Panc1 (cell line): ENCODE data around the gene MYO7B. TPM values are rescaled to one million over a fixed set of nuclear protein-coding genes. Genes with fewer than 3 reads are reported as not detected.

Experiments used
- ATAC-seq: fragments of 200-7000 bp; cut with Tn5 transposase; 2 replicates; pipeline ENCODE4 v1.9.1; 2020; ENCODE audit warnings: mild to moderate bottlenecking, moderate library complexity
- BruUV-seq: library from RNA; stranded (reverse); fragments of 400-500 nt; replicated peaks from 2 replicates; lab custom pipeline; 2021; lab: Mats Ljungman, UMichigan
- CTCF ChIA-PET: fragments of 300-600 bp; sonication (Branson Sonifier 250); formaldehyde crosslinking; loops from one replicate; lab custom pipeline; 2022; ENCODE audit warnings: antibody characterized with exemption; lab: Charles Lee
- POLR2A ChIA-PET: fragments of 300-600 bp; sonication (Branson Sonifier 250); formaldehyde crosslinking; loops from one replicate; lab custom pipeline; 2022; ENCODE audit warnings: antibody characterized with exemption; lab: Charles Lee
- DNase-seq: peaks from one replicate; pipeline ENCODE4 v3.0.0-alpha.2; 2010; ENCODE audit warnings: low read depth, low spot score
- H3K27ac ChIP-seq: 2 replicates; pipeline ENCODE4 v1.5.1; 2011; ENCODE audit warnings: mild to moderate bottlenecking, low read length, inconsistent platforms
- H3K27me3 ChIP-seq: fragments of 200-500 bp; sonication (Bioruptor generic); 2 replicates; pipeline ENCODE4 v1.6.0; 2014; ENCODE audit warnings: low read length, inconsistent platforms; ENCODE audit not compliant: control insufficient read depth, insufficient read depth
- H3K36me3 ChIP-seq: fragments of 200-500 bp; sonication (Bioruptor generic); 2 replicates; pipeline ENCODE4 v1.5.1; 2014; ENCODE audit warnings: inconsistent platforms, mild to moderate bottlenecking, low read length, moderate library complexity; ENCODE audit not compliant: control insufficient read depth, insufficient read depth
- H3K4me1 ChIP-seq: 2 replicates; pipeline ENCODE4 v1.5.1; 2011; ENCODE audit warnings: inconsistent platforms, mild to moderate bottlenecking, low read length, moderate library complexity; ENCODE audit not compliant: control insufficient read depth, insufficient read depth
- H3K4me3 ChIP-seq, 2 experiments: 2 replicates each; pipeline ENCODE4 v1.5.1; 2011 to 2012; ENCODE audit warnings: low read depth in 2 of 2, low read length in 2 of 2, mild to moderate bottlenecking in 2 of 2, inconsistent platforms in 1 of 2, moderate library complexity in 1 of 2
- H3K9me3 ChIP-seq: fragments of 200-500 bp; sonication (Bioruptor generic); 2 replicates; pipeline ENCODE4 v1.5.1; 2014; ENCODE audit warnings: low read depth, mild to moderate bottlenecking, inconsistent platforms, low read length, moderate library complexity; ENCODE audit not compliant: control insufficient read depth, insufficient read depth
- POLR2AphosphoS5 ChIP-seq: IDR thresholded peaks from 2 replicates; pipeline ENCODE4 v1.6.1; 2012; ENCODE audit warnings: mild to moderate bottlenecking, low read depth, low read length, moderate library complexity
- SIN3A ChIP-seq: IDR thresholded peaks from 2 replicates; pipeline ENCODE4 v1.6.1; 2012; ENCODE audit warnings: low read depth, mild to moderate bottlenecking, low read length, moderate library complexity, borderline replicate concordance; ENCODE audit not compliant: insufficient read depth
- TCF7L2 ChIP-seq: IDR thresholded peaks from 2 replicates; pipeline ENCODE4 v1.6.1; 2011; ENCODE audit warnings: mild to moderate bottlenecking, low read depth, low read length, inconsistent platforms
- in situ Hi-C: cut with HindIII; loops from 2 replicates; pipeline ENCODE4 v1.10.0; 2016; ENCODE audit warnings: low sequenced_read_pairs, low pct_unique_long_range_greater_than_20kb
- intact Hi-C: fragments of 100-400 bp; cut with micrococcal nuclease; formaldehyde crosslinking; loops from one replicate; pipeline ENCODE4 v1.10.0; 2022; ENCODE audit not compliant: unreplicated experiment
- total RNA-seq: library from RNA; stranded (reverse); gene quantifications from one replicate; pipeline ENCODE4 v1.2.1, GENCODE V29; 2021; ENCODE audit not compliant: unreplicated experiment
- TF ChIP-seq, protein P1 (sequence below), 2 experiments: IDR thresholded peaks; 2 replicates each; pipeline ENCODE4 v1.6.1; 2011 to 2012; ENCODE audit warnings: low read depth in 2 of 2, control low read depth in 1 of 2, low read length in 1 of 2, mild to moderate bottlenecking in 1 of 2, moderate library complexity in 1 of 2; ENCODE audit not compliant: insufficient read depth in 1 of 2
- TF ChIP-seq, protein P2 (sequence below): fragments of 450-650 bp; IDR thresholded peaks from 2 replicates; pipeline ENCODE4 v1.5.1; 2017; ENCODE audit warnings: mild to moderate bottlenecking

The MYO7B gene
- total RNA-seq, 1 experiment from 2014 or later: 0.15 TPM

DNA sequence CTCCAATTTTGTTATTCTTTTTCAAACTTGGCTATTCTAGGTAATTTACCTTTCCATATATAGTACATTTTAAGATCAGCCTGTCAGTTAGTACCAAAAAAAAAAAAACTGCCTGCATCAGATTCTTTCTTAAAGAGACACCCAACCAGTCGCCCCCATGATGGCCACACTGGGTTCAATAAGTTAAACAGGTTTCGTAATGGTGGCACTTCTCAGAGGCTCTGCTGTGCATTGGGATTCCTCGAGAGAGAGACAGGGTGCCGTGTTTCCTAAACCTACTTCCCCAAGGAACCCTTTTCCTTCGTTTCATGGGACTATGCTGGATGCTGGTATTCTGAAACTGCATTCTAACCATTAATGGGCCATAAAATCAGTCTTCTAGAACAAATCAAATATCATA, 37.4 kb downstream of the MYO7B start:
- TF ChIP-seq, protein P1, sequence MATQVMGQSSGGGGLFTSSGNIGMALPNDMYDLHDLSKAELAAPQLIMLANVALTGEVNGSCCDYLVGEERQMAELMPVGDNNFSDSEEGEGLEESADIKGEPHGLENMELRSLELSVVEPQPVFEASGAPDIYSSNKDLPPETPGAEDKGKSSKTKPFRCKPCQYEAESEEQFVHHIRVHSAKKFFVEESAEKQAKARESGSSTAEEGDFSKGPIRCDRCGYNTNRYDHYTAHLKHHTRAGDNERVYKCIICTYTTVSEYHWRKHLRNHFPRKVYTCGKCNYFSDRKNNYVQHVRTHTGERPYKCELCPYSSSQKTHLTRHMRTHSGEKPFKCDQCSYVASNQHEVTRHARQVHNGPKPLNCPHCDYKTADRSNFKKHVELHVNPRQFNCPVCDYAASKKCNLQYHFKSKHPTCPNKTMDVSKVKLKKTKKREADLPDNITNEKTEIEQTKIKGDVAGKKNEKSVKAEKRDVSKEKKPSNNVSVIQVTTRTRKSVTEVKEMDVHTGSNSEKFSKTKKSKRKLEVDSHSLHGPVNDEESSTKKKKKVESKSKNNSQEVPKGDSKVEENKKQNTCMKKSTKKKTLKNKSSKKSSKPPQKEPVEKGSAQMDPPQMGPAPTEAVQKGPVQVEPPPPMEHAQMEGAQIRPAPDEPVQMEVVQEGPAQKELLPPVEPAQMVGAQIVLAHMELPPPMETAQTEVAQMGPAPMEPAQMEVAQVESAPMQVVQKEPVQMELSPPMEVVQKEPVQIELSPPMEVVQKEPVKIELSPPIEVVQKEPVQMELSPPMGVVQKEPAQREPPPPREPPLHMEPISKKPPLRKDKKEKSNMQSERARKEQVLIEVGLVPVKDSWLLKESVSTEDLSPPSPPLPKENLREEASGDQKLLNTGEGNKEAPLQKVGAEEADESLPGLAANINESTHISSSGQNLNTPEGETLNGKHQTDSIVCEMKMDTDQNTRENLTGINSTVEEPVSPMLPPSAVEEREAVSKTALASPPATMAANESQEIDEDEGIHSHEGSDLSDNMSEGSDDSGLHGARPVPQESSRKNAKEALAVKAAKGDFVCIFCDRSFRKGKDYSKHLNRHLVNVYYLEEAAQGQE (IDR thresholded peaks at IDR 0.05; ENCODE audit: insufficient read depth in 1 of 2, low read depth in 2 of 2, low read length in 1 of 2): no peak
- no peak for TF ChIP-seq SIN3A
- TF ChIP-seq, protein P2, sequence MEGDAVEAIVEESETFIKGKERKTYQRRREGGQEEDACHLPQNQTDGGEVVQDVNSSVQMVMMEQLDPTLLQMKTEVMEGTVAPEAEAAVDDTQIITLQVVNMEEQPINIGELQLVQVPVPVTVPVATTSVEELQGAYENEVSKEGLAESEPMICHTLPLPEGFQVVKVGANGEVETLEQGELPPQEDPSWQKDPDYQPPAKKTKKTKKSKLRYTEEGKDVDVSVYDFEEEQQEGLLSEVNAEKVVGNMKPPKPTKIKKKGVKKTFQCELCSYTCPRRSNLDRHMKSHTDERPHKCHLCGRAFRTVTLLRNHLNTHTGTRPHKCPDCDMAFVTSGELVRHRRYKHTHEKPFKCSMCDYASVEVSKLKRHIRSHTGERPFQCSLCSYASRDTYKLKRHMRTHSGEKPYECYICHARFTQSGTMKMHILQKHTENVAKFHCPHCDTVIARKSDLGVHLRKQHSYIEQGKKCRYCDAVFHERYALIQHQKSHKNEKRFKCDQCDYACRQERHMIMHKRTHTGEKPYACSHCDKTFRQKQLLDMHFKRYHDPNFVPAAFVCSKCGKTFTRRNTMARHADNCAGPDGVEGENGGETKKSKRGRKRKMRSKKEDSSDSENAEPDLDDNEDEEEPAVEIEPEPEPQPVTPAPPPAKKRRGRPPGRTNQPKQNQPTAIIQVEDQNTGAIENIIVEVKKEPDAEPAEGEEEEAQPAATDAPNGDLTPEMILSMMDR: no peak
- TF ChIP-seq TCF7L2: no peak
- TF ChIP-seq POLR2AphosphoS5: no peak
- Histone ChIP-seq H3K27ac (no peak overlapping the region), H3K36me3 (no peaks in the 10 kb centered on the region), H3K27me3 (no peaks in the 10 kb centered on the region), H3K4me1 (no peaks in the 10 kb centered on the region), H3K9me3 (no peaks in the 10 kb centered on the region), H3K4me3 (no peak overlapping the region)
- intact Hi-C loops: no loop called here
- no peak for DNase-seq
- no TSS peak for BruUV-seq
- POLR2A ChIA-PET: no interaction called here
- in situ Hi-C loops: no loop called here
- no peak for ATAC-seq
- CTCF ChIA-PET: no interaction called here

DNA sequence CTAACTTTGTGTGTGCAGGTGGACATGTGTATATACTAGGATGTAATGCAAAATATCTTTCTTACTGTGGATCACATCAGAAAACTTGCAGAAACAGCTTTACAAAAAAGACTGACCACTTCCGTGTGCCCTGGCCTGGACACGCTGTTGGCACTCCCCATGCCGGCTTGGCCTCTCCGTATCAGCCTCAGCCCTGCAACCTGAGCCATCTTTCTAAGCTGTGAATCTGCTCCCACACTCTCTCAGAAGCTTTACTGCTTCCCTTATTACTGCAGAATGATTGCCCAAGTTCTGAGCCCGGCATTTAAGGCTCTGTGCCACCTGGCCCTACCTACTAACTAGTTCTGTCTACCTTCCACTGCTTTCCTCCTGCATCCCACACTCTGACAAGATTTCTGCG, 37.8 kb downstream of the MYO7B start:
- H3K27ac ChIP-seq: no peak overlapping the region
- CTCF ChIA-PET: no interaction called here
- no peaks in the 10 kb centered on the region for H3K4me1 ChIP-seq
- intact Hi-C loops: no loop called here
- no peak overlapping the region for H3K4me3 ChIP-seq
- ATAC-seq (no peak), DNase-seq (no peak)
- in situ Hi-C loops: no loop called here
- TF ChIP-seq TCF7L2: no peak
- TF ChIP-seq, protein P1 (IDR thresholded peaks at IDR 0.05; ENCODE audit: insufficient read depth in 1 of 2, low read depth in 2 of 2, low read length in 1 of 2): no peak
- TF ChIP-seq SIN3A: no peak
- no peaks in the 10 kb centered on the region for H3K27me3 ChIP-seq
- no peaks in the 10 kb centered on the region for H3K36me3 ChIP-seq
- BruUV-seq: no TSS peak
- POLR2A ChIA-PET: no interaction called here
- H3K9me3 ChIP-seq: no peaks in the 10 kb centered on the region
